ENCODE data around the gene VIL1. TPM values are rescaled to one million over a fixed set of nuclear protein-coding genes. Genes with fewer than 3 reads are reported as not detected.

VIL1 gene
- total and polyA plus RNA-seq, 2 of the 8 experiments (the other 6 are each of a cell fraction or from before 2014, with no cell fraction given), result 6.2 to 7.0 TPM

DNA sequence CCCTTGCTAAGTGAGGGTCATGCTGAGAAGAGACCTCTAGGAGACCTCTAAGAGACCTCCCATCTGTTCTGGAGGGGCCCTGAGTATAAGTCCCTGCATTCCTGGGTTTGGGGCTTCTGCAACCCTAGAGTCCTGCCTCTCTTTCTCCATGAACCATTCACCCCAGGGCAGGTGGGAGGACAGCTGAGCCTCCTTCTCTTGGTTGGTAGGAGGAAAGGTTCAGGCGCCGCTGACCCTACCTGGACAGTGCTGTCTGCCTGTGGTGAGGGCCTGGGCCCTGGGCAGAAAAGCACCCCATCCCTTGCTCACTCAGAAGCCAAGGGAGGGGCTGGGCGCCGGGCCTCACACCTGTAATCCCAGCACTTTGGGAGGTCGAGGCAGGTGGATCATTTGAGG is 604 bp upstream of the VIL1 start (continued):
- TF ChIP-seq, protein P1, sequence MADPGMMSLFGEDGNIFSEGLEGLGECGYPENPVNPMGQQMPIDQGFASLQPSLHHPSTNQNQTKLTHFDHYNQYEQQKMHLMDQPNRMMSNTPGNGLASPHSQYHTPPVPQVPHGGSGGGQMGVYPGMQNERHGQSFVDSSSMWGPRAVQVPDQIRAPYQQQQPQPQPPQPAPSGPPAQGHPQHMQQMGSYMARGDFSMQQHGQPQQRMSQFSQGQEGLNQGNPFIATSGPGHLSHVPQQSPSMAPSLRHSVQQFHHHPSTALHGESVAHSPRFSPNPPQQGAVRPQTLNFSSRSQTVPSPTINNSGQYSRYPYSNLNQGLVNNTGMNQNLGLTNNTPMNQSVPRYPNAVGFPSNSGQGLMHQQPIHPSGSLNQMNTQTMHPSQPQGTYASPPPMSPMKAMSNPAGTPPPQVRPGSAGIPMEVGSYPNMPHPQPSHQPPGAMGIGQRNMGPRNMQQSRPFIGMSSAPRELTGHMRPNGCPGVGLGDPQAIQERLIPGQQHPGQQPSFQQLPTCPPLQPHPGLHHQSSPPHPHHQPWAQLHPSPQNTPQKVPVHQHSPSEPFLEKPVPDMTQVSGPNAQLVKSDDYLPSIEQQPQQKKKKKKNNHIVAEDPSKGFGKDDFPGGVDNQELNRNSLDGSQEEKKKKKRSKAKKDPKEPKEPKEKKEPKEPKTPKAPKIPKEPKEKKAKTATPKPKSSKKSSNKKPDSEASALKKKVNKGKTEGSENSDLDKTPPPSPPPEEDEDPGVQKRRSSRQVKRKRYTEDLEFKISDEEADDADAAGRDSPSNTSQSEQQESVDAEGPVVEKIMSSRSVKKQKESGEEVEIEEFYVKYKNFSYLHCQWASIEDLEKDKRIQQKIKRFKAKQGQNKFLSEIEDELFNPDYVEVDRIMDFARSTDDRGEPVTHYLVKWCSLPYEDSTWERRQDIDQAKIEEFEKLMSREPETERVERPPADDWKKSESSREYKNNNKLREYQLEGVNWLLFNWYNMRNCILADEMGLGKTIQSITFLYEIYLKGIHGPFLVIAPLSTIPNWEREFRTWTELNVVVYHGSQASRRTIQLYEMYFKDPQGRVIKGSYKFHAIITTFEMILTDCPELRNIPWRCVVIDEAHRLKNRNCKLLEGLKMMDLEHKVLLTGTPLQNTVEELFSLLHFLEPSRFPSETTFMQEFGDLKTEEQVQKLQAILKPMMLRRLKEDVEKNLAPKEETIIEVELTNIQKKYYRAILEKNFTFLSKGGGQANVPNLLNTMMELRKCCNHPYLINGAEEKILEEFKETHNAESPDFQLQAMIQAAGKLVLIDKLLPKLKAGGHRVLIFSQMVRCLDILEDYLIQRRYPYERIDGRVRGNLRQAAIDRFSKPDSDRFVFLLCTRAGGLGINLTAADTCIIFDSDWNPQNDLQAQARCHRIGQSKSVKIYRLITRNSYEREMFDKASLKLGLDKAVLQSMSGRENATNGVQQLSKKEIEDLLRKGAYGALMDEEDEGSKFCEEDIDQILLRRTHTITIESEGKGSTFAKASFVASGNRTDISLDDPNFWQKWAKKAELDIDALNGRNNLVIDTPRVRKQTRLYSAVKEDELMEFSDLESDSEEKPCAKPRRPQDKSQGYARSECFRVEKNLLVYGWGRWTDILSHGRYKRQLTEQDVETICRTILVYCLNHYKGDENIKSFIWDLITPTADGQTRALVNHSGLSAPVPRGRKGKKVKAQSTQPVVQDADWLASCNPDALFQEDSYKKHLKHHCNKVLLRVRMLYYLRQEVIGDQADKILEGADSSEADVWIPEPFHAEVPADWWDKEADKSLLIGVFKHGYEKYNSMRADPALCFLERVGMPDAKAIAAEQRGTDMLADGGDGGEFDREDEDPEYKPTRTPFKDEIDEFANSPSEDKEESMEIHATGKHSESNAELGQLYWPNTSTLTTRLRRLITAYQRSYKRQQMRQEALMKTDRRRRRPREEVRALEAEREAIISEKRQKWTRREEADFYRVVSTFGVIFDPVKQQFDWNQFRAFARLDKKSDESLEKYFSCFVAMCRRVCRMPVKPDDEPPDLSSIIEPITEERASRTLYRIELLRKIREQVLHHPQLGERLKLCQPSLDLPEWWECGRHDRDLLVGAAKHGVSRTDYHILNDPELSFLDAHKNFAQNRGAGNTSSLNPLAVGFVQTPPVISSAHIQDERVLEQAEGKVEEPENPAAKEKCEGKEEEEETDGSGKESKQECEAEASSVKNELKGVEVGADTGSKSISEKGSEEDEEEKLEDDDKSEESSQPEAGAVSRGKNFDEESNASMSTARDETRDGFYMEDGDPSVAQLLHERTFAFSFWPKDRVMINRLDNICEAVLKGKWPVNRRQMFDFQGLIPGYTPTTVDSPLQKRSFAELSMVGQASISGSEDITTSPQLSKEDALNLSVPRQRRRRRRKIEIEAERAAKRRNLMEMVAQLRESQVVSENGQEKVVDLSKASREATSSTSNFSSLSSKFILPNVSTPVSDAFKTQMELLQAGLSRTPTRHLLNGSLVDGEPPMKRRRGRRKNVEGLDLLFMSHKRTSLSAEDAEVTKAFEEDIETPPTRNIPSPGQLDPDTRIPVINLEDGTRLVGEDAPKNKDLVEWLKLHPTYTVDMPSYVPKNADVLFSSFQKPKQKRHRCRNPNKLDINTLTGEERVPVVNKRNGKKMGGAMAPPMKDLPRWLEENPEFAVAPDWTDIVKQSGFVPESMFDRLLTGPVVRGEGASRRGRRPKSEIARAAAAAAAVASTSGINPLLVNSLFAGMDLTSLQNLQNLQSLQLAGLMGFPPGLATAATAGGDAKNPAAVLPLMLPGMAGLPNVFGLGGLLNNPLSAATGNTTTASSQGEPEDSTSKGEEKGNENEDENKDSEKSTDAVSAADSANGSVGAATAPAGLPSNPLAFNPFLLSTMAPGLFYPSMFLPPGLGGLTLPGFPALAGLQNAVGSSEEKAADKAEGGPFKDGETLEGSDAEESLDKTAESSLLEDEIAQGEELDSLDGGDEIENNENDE (IDR thresholded peaks at IDR 0.05; ENCODE audit: insufficient replicate concordance, low read length), result no peak
- TF ChIP-seq GTF2F1 (IDR thresholded peaks at IDR 0.05; ENCODE audit: borderline replicate concordance, low read depth, low read length) (no peak), SIRT6 (IDR thresholded peaks at IDR 0.05; ENCODE audit: low read length) (no peak), MAFK (IDR thresholded peaks at IDR 0.05; ENCODE audit: low read depth, low read length) (no peak), CBX5 (IDR thresholded peaks at IDR 0.05; ENCODE audit: low read depth, low read length) (no peak)
